GM21786 (cell line): Measurements from ENCODE around the gene ING3.

ENCODE experiments used
- ATAC-seq: cut with Tn5 transposase; IDR thresholded peaks from one replicate; pipeline ENCODE4 v1.9.1; 2021; ENCODE audit not compliant: unreplicated experiment

The ING3 gene

DNA sequence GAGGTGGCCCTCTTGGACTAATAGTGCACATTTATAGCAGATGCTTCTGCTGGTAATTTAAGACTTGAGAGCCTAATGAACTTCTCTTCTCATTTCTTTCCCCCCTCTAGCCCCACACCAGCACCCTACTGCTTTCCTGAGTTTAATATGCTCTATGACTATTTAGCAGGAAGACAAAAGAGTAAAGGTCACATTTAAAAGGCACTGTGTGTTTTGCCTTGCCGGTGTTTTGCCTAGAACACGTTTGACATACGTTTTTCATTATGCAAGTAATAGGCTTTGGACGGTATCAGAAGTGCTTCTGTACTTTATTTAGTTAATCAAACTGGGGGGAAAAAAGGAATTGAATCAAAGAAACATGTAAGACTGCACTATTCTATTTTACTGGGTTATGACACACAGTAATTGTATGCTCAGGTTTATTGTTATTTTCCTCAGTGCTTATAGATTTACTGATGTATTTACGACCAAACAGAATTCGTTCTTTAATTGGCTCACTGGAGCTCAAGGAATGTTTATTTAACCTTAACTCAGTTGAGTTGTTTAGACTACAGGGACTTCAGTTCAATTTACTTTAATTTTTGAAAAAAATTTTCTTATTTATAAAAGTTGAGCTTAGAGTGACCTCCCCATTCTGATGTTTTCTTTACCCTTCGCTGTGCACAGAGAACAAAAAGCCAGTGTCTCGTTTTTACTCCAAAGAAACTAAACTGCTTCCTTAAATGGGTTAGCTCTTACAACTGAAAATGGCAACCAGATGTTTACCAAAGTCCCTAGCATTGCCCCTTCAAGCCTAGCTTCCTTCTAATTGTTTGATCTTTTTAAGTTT lies 73.3 kb downstream of the ING3 start:
- ATAC-seq, result no peak

DNA sequence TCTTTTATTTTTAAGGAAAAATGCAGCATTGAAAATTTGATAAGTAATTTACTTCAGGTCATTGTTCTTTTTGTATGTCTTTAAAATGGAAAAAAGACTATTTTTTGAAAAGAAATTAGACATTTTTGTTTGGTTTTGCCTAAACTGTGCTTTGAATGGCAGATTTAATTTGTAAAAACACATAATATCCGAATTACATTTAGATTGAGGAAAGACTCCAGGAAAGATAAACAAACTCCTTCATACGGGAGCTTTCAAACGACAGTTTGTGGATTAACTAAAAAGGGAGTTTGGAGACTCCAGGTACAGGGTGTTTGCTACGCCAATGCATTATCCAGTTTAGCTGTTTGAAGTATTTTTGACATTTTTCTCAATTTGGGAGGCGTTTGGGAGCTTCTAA lies 74.0 kb downstream of the ING3 start:
- ATAC-seq, result no peak

DNA sequence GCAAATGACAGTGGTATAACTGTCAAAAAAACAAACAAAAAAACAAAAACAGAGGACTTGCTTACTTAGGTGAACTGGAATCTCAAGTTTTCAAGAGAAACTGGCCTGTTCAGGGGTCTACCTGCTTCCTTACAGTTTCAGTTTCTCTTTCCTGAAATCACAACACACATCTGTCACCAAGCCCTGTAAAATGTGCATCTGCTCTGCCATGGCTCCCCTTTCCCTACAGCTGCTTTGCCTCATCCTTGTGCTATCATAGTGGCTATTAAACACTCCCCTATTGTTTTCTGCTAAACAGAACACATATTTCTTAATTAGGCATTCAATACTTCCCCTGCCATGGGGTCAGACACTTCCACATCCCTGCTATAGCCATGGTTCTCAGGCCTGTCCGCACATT lies 75.6 kb downstream of the ING3 start:
- ATAC-seq, result no peak

GRCh38 chr7:121026577-121027111 lies 76.1 kb downstream of the ING3 start:
- no peak for ATAC-seq
